ENCODE results near the gene HDAC6. TPM values are rescaled to one million over a fixed set of nuclear protein-coding genes. Genes with fewer than 3 reads are reported as not detected.

The HDAC6 gene
- polyA plus RNA-seq, 1 donor from 2014 or later: 161 TPM

GRCh38 chrX:48791063-48791820, 10.6 kb upstream of the HDAC6 start:
- Histone ChIP-seq H3K9ac (ENCODE audit: low read length) (no peak overlapping the region), H3K27me3 (ENCODE audit: insufficient read depth, low read depth, low read length) (no peaks in the 10 kb centered on the region), H3K4me2 (ENCODE audit: low read length) (no peak overlapping the region), H3F3A (ENCODE audit: insufficient read depth, low read length, poor library complexity, severe bottlenecking) (no peaks in the 10 kb centered on the region), H4K20me1 (ENCODE audit: insufficient read depth) (no peaks in the 10 kb centered on the region), H3K27ac (ENCODE audit: low read length) (peak overlapping the region; percentile 16), H3K36me3 (ENCODE audit: insufficient read depth, low read length) (no peaks in the 10 kb centered on the region), H3K9me2 (ENCODE audit: insufficient read depth, low read length) (no peaks in the 10 kb centered on the region), H3K4me3 (ENCODE audit: low read length) (no peak overlapping the region), H2AFZ (ENCODE audit: low read depth, low read length) (no peak overlapping the region), H3K9me3 (ENCODE audit: low read length) (no peaks in the 10 kb centered on the region), H3K79me2 (replicated peaks; ENCODE audit: insufficient read depth, low read length) (no peaks in the 10 kb centered on the region)
- TF ChIP-seq TAF1 (IDR thresholded peaks at IDR 0.05; ENCODE audit: low read depth) (no peak), REST (IDR thresholded peaks at IDR 0.05; ENCODE audit: borderline replicate concordance) (no peak), CTCF (IDR thresholded peaks at IDR 0.05; ENCODE audit: poor library complexity, severe bottlenecking) (no peak), RAD21 (conservative IDR thresholded peaks at IDR 0.05) (no peak), SMC3 (conservative IDR thresholded peaks at IDR 0.05; ENCODE audit: poor library complexity) (no peak), POLR2AphosphoS5 (IDR thresholded peaks at IDR 0.05) (no peak), EZH2 (IDR thresholded peaks at IDR 0.05; ENCODE audit: borderline replicate concordance, insufficient read depth, low read length, poor library complexity, severe bottlenecking) (no peak), EP300 (conservative IDR thresholded peaks at IDR 0.05; ENCODE audit: poor library complexity, severe bottlenecking) (no peak), MXI1 (conservative IDR thresholded peaks at IDR 0.05; ENCODE audit: poor library complexity, severe bottlenecking) (no peak)

GRCh38 chrX:48792219-48792618, 9.6 kb upstream of the HDAC6 start:
- Histone ChIP-seq H4K20me1 (ENCODE audit: insufficient read depth) (no peaks in the 10 kb centered on the region), H3K79me2 (replicated peaks; ENCODE audit: insufficient read depth, low read length) (no peaks in the 10 kb centered on the region), H3K27ac (ENCODE audit: low read length) (no peak overlapping the region), H3K9me3 (ENCODE audit: low read length) (no peaks in the 10 kb centered on the region), H2AFZ (ENCODE audit: low read depth, low read length) (no peak overlapping the region), H3K36me3 (ENCODE audit: insufficient read depth, low read length) (no peaks in the 10 kb centered on the region), H3K9ac (ENCODE audit: low read length) (no peak overlapping the region), H3F3A (ENCODE audit: insufficient read depth, low read length, poor library complexity, severe bottlenecking) (no peaks in the 10 kb centered on the region), H3K27me3 (ENCODE audit: insufficient read depth, low read depth, low read length) (no peaks in the 10 kb centered on the region), H3K9me2 (ENCODE audit: insufficient read depth, low read length) (no peaks in the 10 kb centered on the region), H3K4me3 (ENCODE audit: low read length) (no peak overlapping the region), H3K4me2 (ENCODE audit: low read length) (no peak overlapping the region)
- TF ChIP-seq EP300 (conservative IDR thresholded peaks at IDR 0.05; ENCODE audit: poor library complexity, severe bottlenecking): no peak
- no peak for TF ChIP-seq RAD21 (conservative IDR thresholded peaks at IDR 0.05)
- TF ChIP-seq POLR2AphosphoS5 (IDR thresholded peaks at IDR 0.05): no peak
- TF ChIP-seq MXI1 (conservative IDR thresholded peaks at IDR 0.05; ENCODE audit: poor library complexity, severe bottlenecking): no peak

Data from neural cell (in vitro differentiated cells).